ENCODE measurements around the gene SPG7.
A peak's percentile ranks its signal among the peaks of the same experiment; 100 is the strongest.

SPG7 gene

GRCh38 chr16:89485701-89486246 is 22.4 kb upstream of the SPG7 start:
- DNase-seq (ENCODE audit: low read depth in 2 of 2) = no peak

GRCh38 chr16:89489040-89489897 is 18.9 kb upstream of the SPG7 start:
- DNase-seq (ENCODE audit: low read depth in 2 of 2) = peak; percentile 66 to 71

- no peak for DNase-seq (ENCODE audit: low read depth in 2 of 2)
These were observed 18.2 kb upstream of the SPG7 start for GRCh38 chr16:89489898-89490438.

- peak; percentile 96 to 97 for DNase-seq (ENCODE audit: low read depth in 2 of 2)
These were observed 17.6 kb upstream of the SPG7 start, which contains the start of gene ANKRD11 for GRCh38 chr16:89490439-89491237. ANKRD11 (minus strand) TSS chr16:89490561; CDS start chr16:89317019, 173,542 bp downstream.

GRCh38 chr16:89491238-89491869 is 16.8 kb upstream of the SPG7 start:
- DNase-seq (ENCODE audit: low read depth in 2 of 2) = no peak

- DNase-seq (ENCODE audit: low read depth in 2 of 2) = no peak
These were observed 16.1 kb upstream of the SPG7 start for GRCh38 chr16:89491974-89492687.

GRCh38 chr16:89493776-89494175 is 14.4 kb upstream of the SPG7 start:
- no peak for DNase-seq (ENCODE audit: low read depth in 2 of 2)

GRCh38 chr16:89495121-89495520 is 13.1 kb upstream of the SPG7 start:
- DNase-seq (ENCODE audit: low read depth in 2 of 2) = no peak

- DNase-seq (ENCODE audit: low read depth in 2 of 2) = no peak
These were observed 9.4 kb upstream of the SPG7 start for GRCh38 chr16:89498839-89499238.

- no peak for DNase-seq (ENCODE audit: low read depth in 2 of 2)
These were observed 8.4 kb upstream of the SPG7 start for GRCh38 chr16:89499767-89500166.

GRCh38 chr16:89502081-89502843 is 5.9 kb upstream of the SPG7 start:
- no peak for DNase-seq (ENCODE audit: low read depth in 2 of 2)

- no peak for DNase-seq (ENCODE audit: low read depth in 2 of 2)
These were observed 4.1 kb upstream of the SPG7 start for GRCh38 chr16:89504091-89504490.

- DNase-seq (ENCODE audit: low read depth in 2 of 2) = peak; percentile 73 to 76
These were observed 2.7 kb upstream of the SPG7 start for GRCh38 chr16:89505204-89506112.

GRCh38 chr16:89506113-89506504 is 2.1 kb upstream of the SPG7 start:
- DNase-seq (ENCODE audit: low read depth in 2 of 2) = no peak

GRCh38 chr16:89506791-89507191 is 1.4 kb upstream of the SPG7 start:
- no peak for DNase-seq (ENCODE audit: low read depth in 2 of 2)

- no peak for DNase-seq (ENCODE audit: low read depth in 2 of 2)
These were observed 879 bp upstream of the SPG7 start for GRCh38 chr16:89507214-89507833.

GRCh38 chr16:89510526-89510925 is 2.3 kb downstream of the SPG7 start:
- DNase-seq (ENCODE audit: low read depth in 2 of 2) = no peak

- no peak for DNase-seq (ENCODE audit: low read depth in 2 of 2)
These were observed 3.2 kb downstream of the SPG7 start for GRCh38 chr16:89511374-89511773.

GRCh38 chr16:89512453-89512852 is 4.2 kb downstream of the SPG7 start:
- no peak for DNase-seq (ENCODE audit: low read depth in 2 of 2)

All from stimulated activated CD8-positive, alpha-beta memory T cell treated with anti-CD3 and anti-CD28 coated beads, Interleukin-2, amount 100 ng/mL, for 1 hour (primary cell).